SHP77 (cell line): Measurements from ENCODE around the gene ADAMTS9.

Experiments used
- DNase-seq, 2 experiments: peaks; one replicate each; lab custom pipeline; 2025; lab: John Stamatoyannopoulos, UW

The ADAMTS9 gene

DNA sequence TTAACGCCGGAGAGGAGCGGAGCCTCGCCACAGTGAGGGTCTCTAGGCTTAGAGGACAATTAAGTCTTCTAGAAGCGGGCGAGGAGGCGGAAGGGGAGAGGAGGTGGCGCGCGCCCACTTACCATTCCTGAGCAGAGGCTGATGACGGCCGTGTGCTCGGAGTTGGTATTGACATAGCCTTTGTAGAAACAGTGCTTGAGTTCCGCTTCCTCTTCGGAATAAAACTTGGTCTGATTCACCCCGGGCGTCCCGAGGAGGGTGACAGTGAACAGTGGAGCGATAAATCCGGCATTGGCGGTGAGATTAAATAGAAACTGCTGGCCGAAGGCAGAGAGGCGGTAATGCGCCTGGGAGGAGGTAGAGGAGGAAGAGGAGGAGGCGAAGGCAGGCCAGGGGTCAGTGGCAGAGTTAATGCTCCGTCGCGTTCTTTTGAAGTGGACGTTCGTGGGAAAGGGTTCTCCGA is 1.3 kb downstream of the ADAMTS9 start:
- no peak for DNase-seq

DNA sequence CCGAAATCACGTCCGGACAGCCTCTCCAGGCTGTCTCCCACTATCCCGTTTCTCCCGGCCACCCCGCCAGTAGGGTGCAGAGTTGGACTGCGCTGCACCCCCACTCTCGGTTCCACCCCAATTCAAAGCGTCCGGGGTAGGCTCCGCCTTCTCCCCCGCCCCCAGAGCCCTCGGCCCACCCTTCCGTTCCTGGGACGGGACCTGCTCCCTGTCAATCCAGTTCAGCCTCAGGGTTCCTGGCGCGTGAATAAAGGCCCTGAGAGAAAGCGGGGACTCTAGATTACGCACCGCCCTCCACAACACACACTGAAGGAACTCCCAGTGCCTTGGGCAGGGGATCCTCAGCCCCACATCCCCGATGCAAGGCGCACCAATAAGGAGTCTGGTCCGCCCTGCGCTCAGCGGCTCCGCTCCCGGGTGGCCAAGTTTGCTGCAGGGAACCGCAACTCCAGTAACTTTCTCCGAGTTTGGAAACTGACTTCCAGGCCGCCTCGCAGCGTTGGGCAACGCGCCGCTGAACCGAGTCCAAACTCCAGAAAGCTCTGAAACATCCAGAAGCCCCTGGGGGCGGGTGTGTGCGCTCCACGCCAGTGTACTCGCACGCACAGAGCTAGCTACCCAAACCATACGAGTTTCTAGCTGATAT is 1.9 kb downstream of the ADAMTS9 start:
- no peak for DNase-seq

DNA sequence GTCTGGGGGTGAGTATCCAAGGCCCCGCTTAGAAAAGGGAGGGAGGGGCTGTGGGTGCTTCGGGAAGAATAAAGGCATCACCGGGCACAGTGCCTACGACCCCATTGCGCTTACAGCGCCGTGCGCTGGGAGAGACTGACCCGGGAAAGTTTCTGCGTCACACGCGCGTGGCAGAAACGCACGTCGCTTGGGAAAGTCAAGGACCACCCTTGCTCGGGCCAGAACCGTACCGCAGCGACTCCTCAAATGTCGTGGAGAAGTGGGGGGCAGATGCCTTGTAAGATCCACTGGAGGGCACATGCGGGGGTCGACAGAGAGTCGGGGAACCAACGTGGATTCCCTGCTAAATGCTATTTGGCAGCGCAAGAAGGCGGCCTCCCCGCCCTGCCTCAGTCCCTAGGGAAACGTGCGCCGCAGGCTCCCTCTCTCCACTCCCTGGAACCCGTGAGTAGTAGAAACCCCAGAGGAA is 2.4 kb downstream of the ADAMTS9 start:
- no peak for DNase-seq

DNA sequence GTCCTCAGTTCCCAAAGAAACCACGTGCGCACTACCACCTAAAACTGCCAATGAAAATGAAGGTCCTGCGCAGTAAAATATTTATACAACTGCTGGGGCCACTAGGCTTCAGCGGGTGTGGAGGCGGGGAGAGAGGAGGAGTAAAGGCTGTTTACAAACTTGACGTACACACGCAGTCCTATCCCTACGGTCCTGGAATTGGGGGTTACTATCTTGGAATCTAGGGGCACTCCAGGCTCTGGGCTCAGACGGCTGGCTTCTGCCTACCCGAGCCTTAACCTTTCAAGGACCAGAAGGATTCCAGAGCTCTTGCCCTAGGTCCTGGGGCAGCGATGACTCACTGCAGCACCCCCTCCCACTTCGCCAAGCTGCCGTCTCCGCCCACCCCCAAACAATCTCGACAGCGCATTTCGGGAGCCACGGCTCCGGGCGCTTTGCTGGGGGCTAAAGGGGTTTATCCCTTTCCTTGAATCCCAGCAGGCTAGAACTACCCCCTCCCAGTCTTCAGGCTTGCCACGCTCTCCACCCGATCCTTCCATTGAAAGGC is 3.0 kb downstream of the ADAMTS9 start:
- no peak for DNase-seq

DNA sequence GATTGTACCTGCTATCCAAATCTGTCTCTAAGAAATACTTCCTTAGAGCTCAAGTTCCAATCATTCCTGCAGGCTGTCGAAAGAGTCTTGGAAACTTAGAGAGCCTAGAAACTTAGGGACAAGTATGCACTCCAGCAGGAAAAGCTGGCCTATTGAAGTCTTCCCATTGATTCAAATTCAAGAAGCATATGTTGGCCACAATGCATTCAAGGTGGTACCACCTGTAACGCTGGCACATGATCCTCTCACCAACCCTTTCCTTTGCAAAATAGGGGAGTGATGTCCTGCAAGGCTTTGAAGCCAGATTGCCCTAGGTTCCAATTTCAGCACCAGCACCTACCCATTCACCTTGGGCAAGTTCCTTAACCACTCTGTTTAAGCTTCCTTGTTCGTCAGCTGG is 6.0 kb downstream of the ADAMTS9 start:
- DNase-seq = no peak

DNA sequence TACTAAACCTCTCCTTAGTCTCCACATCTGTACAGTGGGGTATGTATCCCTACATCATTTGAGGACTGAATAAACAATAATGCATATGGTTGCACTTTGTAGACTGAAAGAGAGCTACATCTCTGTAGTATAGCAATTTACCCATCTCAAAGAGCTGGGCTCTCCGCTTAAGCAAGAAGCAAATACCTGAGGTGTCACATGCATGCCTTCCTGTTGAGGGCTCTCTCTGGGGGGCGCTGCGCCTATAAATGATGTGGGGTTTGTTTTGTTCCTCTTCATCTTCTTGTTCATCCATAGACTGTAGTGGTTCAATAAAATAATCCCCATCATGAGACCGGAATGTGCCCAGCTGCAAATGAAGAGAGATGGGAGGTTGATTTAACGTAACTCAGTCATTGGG is 6.8 kb downstream of the ADAMTS9 start:
- no peak for DNase-seq

DNA sequence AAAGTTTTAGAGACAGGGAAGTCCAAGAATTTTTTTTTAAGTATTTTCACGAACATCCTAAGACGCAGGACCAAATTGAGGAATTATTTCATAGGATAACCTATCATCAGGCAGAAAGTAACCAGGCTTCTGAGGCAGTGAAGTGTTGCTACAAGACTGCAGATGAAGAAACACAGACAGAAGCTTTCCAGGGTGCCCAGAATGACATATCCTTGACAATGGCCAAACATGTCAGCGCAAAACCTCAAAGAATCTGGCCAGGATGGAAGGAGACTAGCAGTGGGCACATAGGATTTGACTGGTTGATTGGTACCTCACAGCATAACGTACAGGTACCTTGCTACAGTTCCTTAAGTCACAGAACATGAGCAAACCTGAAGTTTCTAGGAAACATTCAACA is 7.5 kb downstream of the ADAMTS9 start:
- no peak for DNase-seq

DNA sequence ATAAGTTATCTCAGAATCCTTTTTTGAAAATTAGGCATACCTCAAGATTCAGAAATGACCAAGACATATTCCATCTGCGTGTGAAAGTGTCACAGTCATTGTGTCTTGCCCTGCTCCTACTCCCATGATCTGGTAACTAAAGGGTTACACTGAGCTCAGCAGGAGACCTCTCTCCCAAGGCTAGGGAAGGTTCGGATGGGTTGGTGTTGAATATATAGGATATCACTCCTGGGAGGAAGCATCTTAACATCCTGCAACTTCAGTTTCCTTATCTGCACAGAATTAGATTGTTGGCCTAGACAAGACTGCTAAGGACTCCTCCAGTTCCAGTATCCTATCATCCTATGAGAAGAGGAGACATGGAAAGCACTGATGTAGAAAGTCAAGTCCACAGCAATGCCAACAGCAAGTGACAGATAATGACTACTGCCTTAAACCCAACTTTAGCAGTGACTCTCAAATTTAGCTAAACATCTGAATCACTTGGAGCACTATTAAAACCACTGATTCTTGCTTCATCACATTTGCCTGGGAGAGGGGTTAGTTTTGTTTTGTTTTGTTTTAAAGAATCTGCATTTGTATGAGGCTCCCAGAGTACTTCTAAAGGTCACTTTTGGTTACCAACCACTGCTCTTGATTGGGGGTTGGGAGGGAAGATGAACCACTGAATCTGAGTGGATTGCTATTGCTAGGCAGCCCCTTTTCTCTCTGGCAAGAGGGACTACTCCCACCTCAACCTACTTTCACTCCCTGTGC is 9.7 kb downstream of the ADAMTS9 start:
- DNase-seq = no peak

DNA sequence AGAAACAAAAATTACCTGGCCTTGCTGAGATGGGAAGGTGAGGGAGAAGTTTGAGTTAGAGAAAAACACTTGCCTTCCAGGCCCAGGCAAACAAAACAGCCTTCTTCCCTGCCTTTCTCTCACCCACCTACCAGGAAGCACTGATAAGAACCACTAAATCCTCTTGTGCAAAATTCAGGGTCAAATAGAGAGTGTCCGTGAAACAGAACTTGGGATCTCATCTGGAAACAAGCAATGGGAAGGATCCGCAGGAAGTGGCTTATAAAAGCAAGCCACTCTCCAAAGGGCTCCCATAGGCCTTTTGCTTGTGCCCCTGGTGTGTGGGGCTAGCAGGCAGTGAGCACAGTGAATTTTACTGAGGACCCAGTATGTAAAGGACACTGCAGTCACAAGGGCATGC is 11.0 kb downstream of the ADAMTS9 start:
- DNase-seq = no peak

DNA sequence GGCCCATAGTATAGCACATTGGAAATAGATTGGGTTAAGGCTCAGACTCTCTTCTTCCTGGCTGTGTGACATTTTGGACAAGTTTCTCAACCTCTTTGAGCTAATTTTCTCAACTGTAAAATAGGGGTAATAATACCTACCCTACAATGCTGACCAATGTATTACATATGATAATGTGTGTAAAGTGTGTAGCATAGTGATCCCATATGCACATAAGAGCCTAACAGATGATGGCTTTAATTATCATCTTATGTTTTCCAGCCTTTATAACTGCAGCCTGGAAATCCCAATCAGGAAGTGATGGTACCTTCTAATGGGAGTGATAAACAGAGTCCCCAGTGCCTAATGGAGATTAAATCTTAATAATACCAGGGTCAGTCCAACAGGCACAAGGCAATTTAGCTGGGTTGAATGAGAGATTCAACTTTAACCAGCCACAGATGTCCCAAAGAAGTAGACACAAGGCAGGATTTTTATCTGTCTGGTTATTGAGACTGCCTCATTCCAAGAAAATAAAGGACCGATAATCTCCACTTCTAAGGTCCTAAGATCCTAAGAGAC is 12.0 kb downstream of the ADAMTS9 start:
- no peak for DNase-seq

DNA sequence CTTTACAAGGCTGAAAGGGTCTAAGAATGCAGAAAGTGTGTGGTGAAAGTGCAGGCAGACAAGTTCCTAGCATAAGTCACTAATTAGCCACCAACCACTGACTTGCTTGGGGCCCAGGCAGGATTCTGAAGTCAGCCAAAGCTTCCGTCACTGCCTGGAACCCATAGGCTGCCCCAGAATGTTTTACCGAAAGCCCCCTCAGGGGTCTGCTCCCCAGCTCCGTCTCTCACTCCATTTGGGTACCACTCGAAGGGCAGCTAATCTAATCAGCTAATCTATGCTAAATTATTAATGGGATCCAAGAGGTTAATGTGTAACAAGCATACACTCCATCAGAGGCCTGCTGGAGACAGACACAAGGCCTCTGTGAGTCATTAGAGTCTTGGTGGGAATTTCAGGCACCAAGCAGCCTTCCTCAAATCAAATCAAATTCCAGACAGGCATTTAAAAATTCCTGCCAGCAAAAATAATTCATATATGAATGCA is 13.2 kb downstream of the ADAMTS9 start:
- no peak for DNase-seq

DNA sequence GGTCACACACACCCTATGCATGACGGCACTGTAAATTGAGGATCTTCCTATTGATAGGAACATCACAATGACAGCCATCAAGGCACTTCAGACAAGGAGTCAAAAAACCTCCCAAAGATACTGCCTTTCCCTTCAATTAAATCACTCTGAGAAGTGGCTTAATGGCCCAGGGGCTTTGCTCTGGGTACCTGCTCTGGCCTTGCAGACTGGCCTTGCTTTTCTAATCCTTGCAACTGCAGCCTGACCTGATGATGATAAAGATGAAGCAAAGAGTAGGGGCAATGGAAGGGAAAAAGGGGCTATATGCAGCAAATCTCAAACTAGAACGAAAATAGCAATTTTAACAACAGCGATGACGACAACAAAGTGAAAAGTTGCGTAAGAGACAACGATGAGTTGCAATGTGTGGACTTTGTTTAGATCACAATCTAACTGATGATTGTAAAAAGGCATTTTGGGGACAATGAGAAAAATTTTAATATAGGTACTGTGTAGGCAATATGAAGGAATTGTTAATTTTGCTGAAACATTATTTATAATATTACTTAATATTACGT is 14.6 kb downstream of the ADAMTS9 start:
- DNase-seq = no peak

DNA sequence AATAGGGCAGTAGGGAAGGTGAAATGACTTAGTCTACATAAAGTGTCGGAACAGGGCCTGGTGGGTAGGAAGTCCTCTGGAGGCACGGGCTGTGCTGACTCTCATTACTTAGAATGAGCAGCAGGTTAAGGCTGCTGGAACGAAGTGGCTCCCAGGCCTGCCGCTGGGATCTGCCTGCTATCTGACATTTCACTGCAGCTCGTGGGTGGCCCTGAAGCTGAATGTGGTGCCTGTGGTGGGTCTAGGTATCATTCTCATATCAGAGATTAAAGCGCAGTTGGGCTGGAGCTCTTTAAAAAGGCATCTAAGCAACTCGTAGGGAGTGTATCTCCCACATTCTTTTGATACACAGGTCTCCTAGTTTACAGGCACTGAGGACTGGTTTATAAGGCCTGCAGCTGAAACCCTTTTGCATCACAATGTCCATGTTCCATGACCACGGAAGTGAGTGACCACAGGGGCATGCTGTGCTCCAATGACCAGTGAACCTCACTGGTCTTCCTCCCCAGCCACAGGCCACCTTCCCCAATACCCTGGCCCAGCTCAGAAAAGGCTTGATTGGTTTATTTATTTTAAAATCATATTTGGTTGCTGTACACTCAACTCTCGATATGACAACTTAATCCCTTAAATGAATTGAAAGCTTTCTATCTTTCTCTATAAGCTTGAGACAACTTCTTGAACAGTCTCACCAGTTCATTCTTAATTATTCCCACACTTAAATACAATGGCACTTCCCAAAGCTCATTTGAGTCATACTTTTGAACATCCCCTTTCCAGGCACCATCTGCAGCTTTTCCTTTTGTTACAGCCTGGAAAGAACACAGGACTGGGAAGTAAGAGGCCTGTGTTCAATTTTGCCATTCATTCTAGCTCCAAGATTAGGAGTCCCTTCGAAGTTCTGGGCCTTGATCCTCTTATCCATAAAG is 19.0 kb downstream of the ADAMTS9 start:
- no peak for DNase-seq

DNA sequence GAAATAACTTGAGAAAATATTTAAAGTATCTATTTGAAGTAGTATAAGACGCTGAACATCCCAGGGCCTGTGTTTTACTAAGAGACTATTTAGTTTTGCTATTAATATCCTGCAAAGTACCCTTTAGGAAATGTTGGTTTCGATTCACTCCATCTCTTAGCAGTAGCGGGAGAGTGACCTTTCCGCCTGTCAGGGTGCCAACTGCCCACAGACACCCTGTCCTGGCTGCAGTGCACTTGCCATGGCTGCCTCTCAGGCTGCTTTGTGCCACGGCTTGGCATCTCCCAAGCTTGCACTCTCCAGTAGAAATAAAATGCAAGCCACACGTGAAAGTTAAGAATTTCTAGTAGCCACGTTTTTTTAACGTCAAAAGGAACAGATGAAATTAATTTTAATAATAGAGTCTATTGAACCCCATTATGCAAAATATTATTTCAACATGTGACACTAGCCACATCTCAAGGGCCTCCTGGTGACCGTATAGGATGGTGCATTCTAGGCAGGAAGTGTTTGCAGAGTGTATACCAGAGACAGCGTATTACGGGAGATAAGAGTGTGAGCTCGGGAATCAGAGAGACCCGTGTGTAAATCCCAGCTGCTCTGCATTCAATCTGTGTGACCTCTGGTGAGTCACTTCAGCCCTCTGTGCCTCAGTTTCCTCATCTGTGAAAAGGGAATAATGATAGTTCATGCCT is 19.8 kb downstream of the ADAMTS9 start:
- DNase-seq = peak in 1 of 2 experiments; percentile 17

DNA sequence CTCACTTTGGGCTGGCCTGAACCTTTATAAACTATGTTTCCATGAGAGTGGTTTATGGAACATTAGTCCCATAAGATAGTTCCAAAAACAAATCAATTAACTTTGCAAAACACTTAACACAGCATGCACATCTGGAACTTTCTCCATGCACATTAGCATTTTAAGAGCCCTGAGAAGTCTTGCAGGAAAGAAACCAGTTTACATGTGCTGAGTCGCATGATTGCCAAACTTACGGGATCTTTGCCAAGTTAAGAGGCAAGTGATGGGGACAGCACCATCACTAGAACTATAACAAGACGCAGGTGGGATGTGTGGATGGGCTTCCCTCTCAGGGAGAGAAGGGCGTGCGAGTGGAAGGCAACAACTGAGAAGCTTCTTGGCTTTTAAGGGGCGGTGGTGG is 20.7 kb downstream of the ADAMTS9 start:
- DNase-seq = no peak

DNA sequence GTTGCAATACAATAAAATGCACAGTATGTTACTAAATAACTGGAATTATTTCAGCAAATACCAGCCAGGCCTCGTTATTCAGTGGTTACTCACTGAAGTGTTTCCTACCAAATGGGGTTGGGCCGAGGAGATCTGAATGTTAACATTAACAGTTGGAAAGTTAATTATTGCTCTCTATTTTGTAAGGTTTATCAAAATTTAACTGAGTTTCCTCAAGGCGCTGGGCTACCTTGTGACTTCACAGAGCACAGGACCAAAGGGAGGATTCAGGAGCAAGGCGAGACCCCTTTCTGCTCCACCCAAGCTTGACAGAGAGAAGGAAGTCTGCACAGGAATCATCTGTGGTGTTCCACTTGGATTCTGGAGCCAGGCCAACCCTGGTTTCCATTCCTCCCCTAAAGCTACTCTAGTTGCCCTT is 21.6 kb downstream of the ADAMTS9 start:
- no peak for DNase-seq

DNA sequence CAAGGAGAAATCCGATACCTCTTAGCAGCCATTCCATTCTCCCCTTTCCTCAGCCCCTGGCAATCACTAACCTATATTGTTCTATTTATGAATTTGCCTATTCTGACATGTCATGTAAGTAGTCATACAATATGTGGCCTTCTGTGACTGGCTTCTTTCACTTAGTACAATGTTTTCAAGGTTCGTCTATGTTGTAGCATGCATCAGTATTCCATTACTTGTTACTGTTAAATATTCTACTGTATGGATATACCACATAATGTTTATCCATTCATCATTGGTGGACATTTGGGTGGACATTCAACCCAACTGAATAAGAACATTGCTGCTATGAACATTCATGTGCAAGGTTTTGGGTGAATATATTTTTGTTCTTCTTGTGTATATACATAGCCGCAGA is 23.4 kb downstream of the ADAMTS9 start:
- DNase-seq = no peak

DNA sequence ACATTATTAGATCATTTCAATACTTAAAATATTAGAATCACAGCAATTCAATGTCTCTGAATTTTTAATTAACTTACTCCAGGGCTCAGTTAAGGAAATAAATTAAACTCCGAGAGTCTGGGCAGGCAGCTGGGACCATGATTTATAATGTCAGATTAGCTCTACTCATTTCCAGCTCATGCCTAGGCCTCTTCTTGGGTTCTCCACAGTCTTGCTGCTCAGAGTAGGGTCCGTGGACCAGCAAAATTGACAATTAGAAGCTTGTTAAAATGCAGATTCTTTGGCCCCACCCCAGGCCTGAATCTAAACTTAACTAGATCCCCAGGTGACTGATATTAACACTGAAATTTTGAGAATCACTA is 28.2 kb downstream of the ADAMTS9 start:
- DNase-seq = no peak

DNA sequence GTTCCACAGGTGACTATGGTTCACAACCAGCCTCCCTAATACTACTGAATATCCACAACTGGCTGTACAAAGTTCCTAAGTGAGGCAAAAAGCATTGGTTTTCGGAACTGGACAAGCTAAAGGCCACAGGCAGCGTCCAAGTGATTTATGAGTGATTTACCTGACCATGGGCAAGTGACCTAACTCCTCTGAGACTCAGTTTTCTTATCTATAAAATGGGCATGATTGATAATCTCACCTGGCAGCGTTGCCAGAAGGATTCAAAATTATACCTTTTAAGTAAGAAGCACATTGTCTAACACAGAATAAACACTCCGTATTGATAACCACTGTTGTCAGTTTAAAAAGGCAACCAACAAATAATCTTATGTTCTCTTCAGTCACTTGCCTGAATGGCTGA is 29.8 kb downstream of the ADAMTS9 start:
- DNase-seq = no peak

DNA sequence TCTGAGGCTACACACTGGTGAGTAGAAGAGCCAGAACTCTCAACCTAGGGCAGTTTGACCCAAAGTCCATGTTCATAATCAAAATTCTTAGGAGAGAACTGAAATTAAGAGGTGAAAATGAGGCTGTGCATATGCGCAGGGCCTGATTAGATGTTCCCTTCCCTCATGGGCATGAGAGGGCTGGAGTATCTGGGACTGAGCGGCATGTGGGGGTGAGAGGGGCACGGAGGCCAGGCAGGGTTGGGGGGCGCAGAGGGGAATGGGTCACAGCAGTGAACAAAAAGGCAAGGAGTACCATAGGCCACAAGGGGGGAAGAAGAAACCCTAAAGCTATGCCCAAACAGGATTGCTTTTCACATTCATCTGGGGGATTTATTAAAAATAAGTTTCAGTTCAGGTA is 31.3 kb downstream of the ADAMTS9 start:
- DNase-seq = no peak

DNA sequence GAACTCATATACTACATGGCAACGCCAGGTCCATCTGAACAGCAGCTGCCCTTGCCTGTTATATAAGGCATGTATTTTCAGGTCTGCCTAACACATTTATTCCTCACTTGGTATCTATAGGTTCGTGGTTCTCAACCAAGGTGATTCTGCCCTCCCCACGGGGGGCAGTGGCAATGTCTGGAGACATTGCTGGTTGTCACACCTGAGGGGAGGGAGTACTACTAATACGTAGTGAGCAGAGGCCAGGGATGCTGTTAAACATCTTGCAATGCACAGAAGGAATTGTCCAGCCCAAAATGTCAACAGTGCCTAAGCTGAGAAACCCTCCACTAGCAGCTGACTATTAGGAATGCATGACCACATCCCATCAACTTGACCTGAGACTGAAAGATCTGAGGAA is 32.6 kb downstream of the ADAMTS9 start:
- DNase-seq = no peak
